ENCODE measurements around the gene OR4D10. TPM values are rescaled to one million over a fixed set of nuclear protein-coding genes. Genes with fewer than 3 reads are reported as not detected.
"Not testable (repeated sequence)": the region's sequence is repeated elsewhere in the genome, so short reads cannot be mapped to it uniquely, and the experiment has no call there.

OR4D10 gene
- total RNA-seq, 1 experiment from 2014 or later = not detected

- BruUV-seq (replicated peaks) = no TSS peak
- H2AFZ ChIP-seq (ENCODE audit: low read depth, low read length, poor library complexity, severe bottlenecking) = peak overlapping the region; percentile 9
- H3K9me2 ChIP-seq (ENCODE audit: insufficient read depth) = no peaks in the 10 kb centered on the region
- H3K36me3 ChIP-seq (ENCODE audit: control insufficient read depth in 1 of 2, insufficient read depth in 2 of 2, low read length in 2 of 2) = no peaks in the 10 kb centered on the region
- no peaks in the 10 kb centered on the region for H3K4me1 ChIP-seq (ENCODE audit: control insufficient read depth in 1 of 2, insufficient read depth in 2 of 2, low read length in 2 of 2)
- H3K4me3 ChIP-seq (replicated peaks in 1 of 2; ENCODE audit: low read depth in 1 of 2, low read length in 2 of 2) = no peak overlapping the region
- no peaks in the 10 kb centered on the region for H3K79me2 ChIP-seq (ENCODE audit: insufficient read depth, low read length)
- H3K27ac ChIP-seq (ENCODE audit: low read depth, low read length) = no peak overlapping the region
- DNase-seq (ENCODE audit: low read depth, low spot score) (no peak), ATAC-seq (no peak)
- RAD21 ChIA-PET (ENCODE audit: low non-redundant PET in 1 of 2, low total read pairs in 2 of 2, uncharacterized antibody in 2 of 2, unreplicated experiment in 2 of 2) = no interaction called here
- TF ChIP-seq TCF7L2 (IDR thresholded peaks at IDR 0.05; ENCODE audit: borderline replicate concordance, extremely low read depth, insufficient read depth, insufficient read length) (no peak), FOSL1 (IDR thresholded peaks at IDR 0.05; ENCODE audit: low read depth) (no peak), CBX3 (IDR thresholded peaks at IDR 0.05; ENCODE audit: low read depth) (no peak), ATF3 (IDR thresholded peaks at IDR 0.05) (no peak), CTCF (IDR thresholded peaks at IDR 0.05 in 2 of 3, conservative IDR thresholded peaks at IDR 0.05 in 1 of 3; ENCODE audit: borderline replicate concordance in 1 of 3, insufficient read depth in 1 of 3, low read depth in 2 of 3, low read length in 2 of 3) (no peak), MAX (IDR thresholded peaks at IDR 0.05) (no peak), ZBTB33 (IDR thresholded peaks at IDR 0.05; ENCODE audit: extremely low read depth, insufficient replicate concordance, low read length) (no peak), POLR2A (IDR thresholded peaks at IDR 0.05; ENCODE audit: borderline replicate concordance, extremely low read depth, insufficient read depth, insufficient read length) (no peak), POLR2AphosphoS5 (IDR thresholded peaks at IDR 0.05; ENCODE audit: low read depth, low read length) (no peak), EGR1 (IDR thresholded peaks at IDR 0.05; ENCODE audit: low read depth) (no peak)
- POLR2A ChIA-PET = no interaction called here
- H3K4me2 ChIP-seq (ENCODE audit: low read length) = no peak overlapping the region
- CTCF ChIA-PET = no interaction called here
- H4K20me1 ChIP-seq (ENCODE audit: insufficient read depth) = no peaks in the 10 kb centered on the region
- H3K9me3 ChIP-seq (ENCODE audit: control insufficient read depth in 1 of 2, insufficient read depth in 1 of 2, low read depth in 1 of 2, low read length in 2 of 2) = no peaks in the 10 kb centered on the region
- no peak overlapping the region for H3K9ac ChIP-seq (ENCODE audit: low read length)
- intact Hi-C loops (cut with micrococcal nuclease) = no loop called here
- H3K27me3 ChIP-seq (ENCODE audit: insufficient read depth, low read length) = no peaks in the 10 kb centered on the region
Observed at GRCh38 chr11:59511675-59512074, 38.6 kb downstream of the OR4D10 start.

- CTCF ChIA-PET; ATAC-seq; H3K4me2 ChIP-seq (ENCODE audit: low read length); H3K9ac ChIP-seq (ENCODE audit: low read length); RAD21 ChIA-PET (ENCODE audit: low non-redundant PET in 1 of 2, low total read pairs in 2 of 2, uncharacterized antibody in 2 of 2, unreplicated experiment in 2 of 2); DNase-seq (ENCODE audit: low read depth, low spot score); H3K27me3 ChIP-seq (ENCODE audit: insufficient read depth, low read length); BruUV-seq (replicated peaks); POLR2A ChIA-PET; H3K9me3 ChIP-seq (ENCODE audit: control insufficient read depth in 1 of 2, insufficient read depth in 1 of 2, low read depth in 1 of 2, low read length in 2 of 2); H3K9me2 ChIP-seq (ENCODE audit: insufficient read depth); H3K79me2 ChIP-seq (ENCODE audit: insufficient read depth, low read length); H3K4me1 ChIP-seq (ENCODE audit: control insufficient read depth in 1 of 2, insufficient read depth in 2 of 2, low read length in 2 of 2); H3K36me3 ChIP-seq (ENCODE audit: control insufficient read depth in 1 of 2, insufficient read depth in 2 of 2, low read length in 2 of 2); H4K20me1 ChIP-seq (ENCODE audit: insufficient read depth); H3K27ac ChIP-seq (ENCODE audit: low read depth, low read length); H3K4me3 ChIP-seq (replicated peaks in 1 of 2; ENCODE audit: low read depth in 1 of 2, low read length in 2 of 2); H2AFZ ChIP-seq (ENCODE audit: low read depth, low read length, poor library complexity, severe bottlenecking): not testable (repeated sequence)
- intact Hi-C loops (cut with micrococcal nuclease) = loop anchor here (5.0 kb wide), 1 partner anchor 162 kb away; no protein-coding TSS in a partner anchor
Observed at GRCh38 chr11:59520139-59520538, 47.0 kb downstream of the OR4D10 start.
